Nephron progenitor cell (in vitro differentiated cells): Measurements from ENCODE around the gene MTX1.

Experiments
- DNase-seq: peaks from one replicate; pipeline ENCODE4 v3.0.0; 2021
- H3K27ac Mint-ChIP-seq: 2 replicates; pipeline ENCODE4 v1.8.0; 2021; ENCODE audit warnings: mild to moderate bottlenecking, moderate library complexity, mixed read lengths
- H3K27me3 Mint-ChIP-seq: 2 replicates; pipeline ENCODE4 v1.8.0; 2021; ENCODE audit warnings: mild to moderate bottlenecking, low read depth, mixed read lengths; ENCODE audit not compliant: poor library complexity
- H3K36me3 Mint-ChIP-seq: 2 replicates; pipeline ENCODE4 v1.8.0; 2021; ENCODE audit warnings: low read depth, mixed read lengths
- H3K4me1 Mint-ChIP-seq: 2 replicates; pipeline ENCODE4 v1.8.0; 2021; ENCODE audit warnings: mixed read lengths
- H3K4me3 Mint-ChIP-seq: 2 replicates; pipeline ENCODE4 v1.8.0; 2021; ENCODE audit warnings: mild to moderate bottlenecking, moderate library complexity, mixed read lengths
- H3K9me3 Mint-ChIP-seq: 2 replicates; pipeline ENCODE4 v1.8.0; 2021; ENCODE audit warnings: mild to moderate bottlenecking, moderate library complexity, mixed read lengths
- TF ChIP-seq, protein P1 (sequence below): fragments of 200-600 bp; sonication (generic); IDR thresholded peaks from 2 replicates; pipeline ENCODE4 v1.5.0; 2021; ENCODE audit warnings: antibody characterized with exemption

The MTX1 gene

DNA sequence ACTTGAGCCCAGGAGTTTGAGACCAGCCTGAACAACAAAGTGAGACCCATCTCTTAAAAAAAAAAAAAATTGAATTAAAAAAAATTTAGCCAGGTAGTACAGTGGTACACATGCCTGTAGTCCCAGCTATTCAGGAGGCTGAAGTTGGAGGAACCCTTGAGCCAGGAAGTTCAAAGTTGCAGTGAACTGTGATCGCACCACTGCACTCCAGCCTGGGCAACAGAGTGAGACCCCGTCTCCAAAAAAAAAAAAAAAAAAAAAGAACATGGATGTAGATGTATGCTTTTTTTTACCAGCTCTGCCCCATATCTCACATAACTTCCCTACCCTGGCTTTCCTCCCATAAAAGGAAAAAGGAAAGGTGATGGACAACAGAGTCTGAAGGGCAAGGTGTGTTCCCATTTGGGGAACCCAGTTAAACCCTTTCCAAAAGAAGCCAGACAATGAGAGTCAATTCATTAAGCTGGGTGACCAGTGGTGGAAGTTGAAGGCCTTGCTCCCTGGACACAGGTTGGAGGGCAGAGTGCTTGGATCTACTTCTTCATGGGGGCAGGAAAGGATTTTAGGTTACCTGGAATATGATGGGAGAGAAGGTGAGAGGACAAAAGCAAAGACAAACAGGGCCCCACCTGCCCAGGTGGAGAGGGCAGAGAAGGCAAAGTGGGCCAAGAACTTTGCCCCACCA is 38.3 kb upstream of the MTX1 start:
- Mint-ChIP-seq H3K4me3 (peak overlapping the region; percentile 44), H3K4me1 (peaks cover 61% of the 10 kb centered on the region), H3K36me3 (peaks cover 14% of the 10 kb centered on the region), H3K27ac (no peak overlapping the region), H3K9me3 (peaks cover 6% of the 10 kb centered on the region), H3K27me3 (peaks cover 10% of the 10 kb centered on the region)
- DNase-seq = no peak
- TF ChIP-seq, protein P1, sequence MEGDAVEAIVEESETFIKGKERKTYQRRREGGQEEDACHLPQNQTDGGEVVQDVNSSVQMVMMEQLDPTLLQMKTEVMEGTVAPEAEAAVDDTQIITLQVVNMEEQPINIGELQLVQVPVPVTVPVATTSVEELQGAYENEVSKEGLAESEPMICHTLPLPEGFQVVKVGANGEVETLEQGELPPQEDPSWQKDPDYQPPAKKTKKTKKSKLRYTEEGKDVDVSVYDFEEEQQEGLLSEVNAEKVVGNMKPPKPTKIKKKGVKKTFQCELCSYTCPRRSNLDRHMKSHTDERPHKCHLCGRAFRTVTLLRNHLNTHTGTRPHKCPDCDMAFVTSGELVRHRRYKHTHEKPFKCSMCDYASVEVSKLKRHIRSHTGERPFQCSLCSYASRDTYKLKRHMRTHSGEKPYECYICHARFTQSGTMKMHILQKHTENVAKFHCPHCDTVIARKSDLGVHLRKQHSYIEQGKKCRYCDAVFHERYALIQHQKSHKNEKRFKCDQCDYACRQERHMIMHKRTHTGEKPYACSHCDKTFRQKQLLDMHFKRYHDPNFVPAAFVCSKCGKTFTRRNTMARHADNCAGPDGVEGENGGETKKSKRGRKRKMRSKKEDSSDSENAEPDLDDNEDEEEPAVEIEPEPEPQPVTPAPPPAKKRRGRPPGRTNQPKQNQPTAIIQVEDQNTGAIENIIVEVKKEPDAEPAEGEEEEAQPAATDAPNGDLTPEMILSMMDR = no peak

DNA sequence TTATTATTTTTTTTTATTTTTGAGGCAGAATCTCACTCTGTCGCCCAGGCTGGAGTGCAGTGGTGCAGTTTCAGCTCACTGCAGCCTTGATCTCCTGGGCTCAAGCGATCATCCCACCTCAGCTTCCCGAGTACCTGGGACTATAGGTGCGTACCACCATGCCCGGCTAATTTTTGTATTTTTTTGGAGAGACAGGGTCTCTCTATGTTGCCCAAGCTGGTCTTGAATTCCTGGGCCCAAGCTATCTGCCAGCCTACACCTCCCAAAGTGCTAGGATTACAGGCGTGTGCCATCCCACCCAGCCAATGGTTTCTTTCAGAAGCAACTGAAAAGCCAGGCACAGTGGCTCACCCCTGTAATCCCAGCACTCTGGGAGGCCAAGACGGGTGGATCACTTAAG is 37.7 kb upstream of the MTX1 start:
- Mint-ChIP-seq H3K4me3 (no peak overlapping the region), H3K36me3 (peaks cover 14% of the 10 kb centered on the region), H3K9me3 (peaks cover 2% of the 10 kb centered on the region), H3K27ac (no peak overlapping the region), H3K27me3 (peaks cover 13% of the 10 kb centered on the region), H3K4me1 (peaks cover 62% of the 10 kb centered on the region)
- no peak for DNase-seq
- TF ChIP-seq, protein P1 = no peak

DNA sequence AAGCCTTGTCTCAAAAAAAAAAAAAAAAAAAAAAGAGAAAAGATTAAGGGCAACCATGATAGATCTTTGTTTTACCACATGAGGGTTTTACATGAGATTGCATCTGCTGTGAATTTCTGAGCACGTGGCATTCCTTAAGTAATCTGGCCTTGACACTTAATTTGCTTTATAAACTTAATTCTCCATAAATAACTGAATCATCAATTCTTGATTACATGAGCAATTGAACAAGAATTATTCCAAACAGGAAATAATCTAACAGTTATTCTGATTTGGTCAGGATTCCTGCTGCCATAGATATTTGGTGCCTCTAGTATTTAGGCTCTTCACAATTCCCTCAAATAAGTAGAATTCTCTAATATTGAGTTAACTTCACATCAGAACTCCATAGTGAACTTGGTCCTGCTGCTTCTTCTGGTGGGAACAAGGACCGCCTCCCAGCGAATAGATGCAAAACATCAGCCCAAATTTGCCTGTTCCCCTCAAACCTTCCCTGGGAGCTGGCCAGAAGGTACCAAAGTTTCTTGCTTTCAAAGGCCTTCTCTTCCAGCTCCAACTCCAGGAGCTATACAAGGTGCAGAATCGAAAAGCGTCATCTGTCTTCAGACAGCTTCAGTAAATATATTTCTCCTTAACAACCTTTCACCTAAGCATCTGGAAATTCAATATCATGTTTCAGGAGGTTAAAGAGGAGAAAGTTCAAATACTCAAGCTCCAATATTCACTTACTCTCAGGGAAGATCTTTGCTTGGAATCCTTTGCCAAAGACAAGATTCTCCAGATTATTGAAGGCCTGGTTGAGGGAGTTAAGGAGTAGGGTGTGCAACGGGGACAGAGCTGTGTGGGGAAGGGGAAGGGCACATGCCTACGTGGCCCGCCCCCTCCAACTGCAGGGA is 36.4 kb upstream of the MTX1 start:
- Mint-ChIP-seq H3K4me3 (peak overlapping the region; percentile 94), H3K27ac (peak overlapping the region; percentile 86), H3K27me3 (peaks cover 14% of the 10 kb centered on the region), H3K4me1 (peaks cover 56% of the 10 kb centered on the region), H3K36me3 (peaks cover 20% of the 10 kb centered on the region), H3K9me3 (no peaks in the 10 kb centered on the region)
- DNase-seq = no peak
- TF ChIP-seq, protein P1 = no peak

DNA sequence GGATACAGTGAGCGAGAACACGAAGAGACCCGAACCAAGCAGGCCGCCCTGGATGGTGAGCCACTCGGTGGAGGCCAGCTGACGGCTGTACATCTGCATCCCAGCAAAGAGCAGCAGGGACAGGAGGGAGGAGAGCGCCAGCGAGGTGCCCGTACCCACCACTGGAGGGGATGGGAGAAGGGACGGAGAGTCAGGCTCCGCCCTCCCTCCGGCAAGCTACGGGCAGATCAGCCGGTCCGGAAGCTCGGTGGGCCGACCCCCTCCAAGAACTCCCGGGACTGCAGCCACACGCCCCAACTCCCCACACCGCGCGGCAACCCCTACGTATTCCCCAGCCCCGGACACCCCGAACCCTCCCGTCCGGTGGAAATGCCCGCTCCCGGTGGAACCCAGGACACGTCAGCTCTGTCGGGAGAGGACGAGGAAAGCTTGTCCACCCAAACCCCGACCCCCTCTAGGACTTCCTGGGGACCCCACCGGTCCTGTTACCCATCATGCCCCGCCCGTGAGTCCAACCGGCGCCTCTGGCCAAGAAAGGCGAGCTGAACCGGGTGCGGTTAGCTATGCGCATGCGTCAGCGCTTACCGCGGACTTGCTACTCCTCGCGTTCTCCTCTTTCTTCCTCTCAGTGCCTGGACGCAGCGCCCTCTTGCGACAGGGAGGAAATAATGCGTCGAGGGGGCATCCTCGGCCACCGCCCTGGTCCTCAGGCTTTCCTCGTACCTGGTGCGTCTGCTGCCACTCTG is 35.6 kb upstream of the MTX1 start, which contains the start of gene KRTCAP2:
Gene KRTCAP2, minus strand, starts transcription at position 573 of the 746 bp plus-strand sequence. Its CDS starts 80 bp downstream, at position 493.
- H3K9me3 Mint-ChIP-seq = no peaks in the 10 kb centered on the region
- peaks cover 14% of the 10 kb centered on the region for H3K27me3 Mint-ChIP-seq
- TF ChIP-seq, protein P1 = peak; percentile 93
- peak within 1 kb of the TSS; percentile 92 for H3K27ac Mint-ChIP-seq
- H3K4me1 Mint-ChIP-seq = peaks cover 48% of the 10 kb centered on the region
- peak within 1 kb of the TSS; percentile 94 for H3K4me3 Mint-ChIP-seq
- peak; percentile 94 for DNase-seq
- H3K36me3 Mint-ChIP-seq = peaks cover 20% of the 10 kb centered on the region

DNA sequence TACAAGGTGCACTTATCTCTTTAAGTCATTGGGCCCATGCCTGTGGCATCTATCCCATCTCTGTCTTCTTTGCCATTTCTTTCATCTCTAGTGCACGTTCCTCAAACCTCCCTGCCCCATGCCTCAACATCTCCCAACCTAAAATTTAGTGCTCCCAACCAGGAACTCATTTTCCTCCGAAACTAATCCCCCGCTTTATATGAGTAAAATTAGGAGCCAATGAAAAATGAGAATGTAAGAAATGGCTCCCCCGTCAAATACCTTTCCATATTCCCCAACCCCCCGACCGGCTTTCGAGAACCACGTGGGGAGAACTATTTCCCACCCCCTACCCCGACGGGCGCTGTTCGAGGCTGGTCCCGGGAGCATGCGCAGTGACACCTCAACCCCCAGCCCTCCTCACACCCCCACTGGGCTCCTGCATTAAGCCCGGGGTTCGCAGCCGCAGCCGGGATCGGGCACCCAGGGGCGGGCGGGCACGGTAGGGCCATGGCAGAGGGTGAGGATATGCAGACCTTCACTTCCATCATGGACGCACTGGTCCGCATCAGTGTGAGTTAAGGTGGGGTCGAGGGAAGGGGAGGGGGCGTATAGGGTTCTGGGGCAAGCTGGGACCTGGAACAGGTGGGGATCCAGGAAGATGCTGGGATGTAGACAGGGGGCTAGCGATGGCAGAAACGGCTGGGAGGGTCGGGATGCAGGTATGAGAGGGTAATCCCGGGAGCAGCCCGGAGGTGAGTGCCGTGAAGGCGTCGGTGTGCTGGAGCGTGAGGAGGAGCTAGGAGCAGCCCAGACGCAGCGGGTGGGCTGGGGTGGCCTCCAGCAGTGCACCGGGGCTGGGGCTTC is 34.8 kb upstream of the MTX1 start, which contains the start of gene TRIM46:
Gene TRIM46, plus strand, starts transcription at position 372 of the 846 bp plus-strand sequence. Its CDS starts 118 bp downstream, at position 490.
- Mint-ChIP-seq H3K36me3 (peaks cover 21% of the 10 kb centered on the region), H3K27me3 (peaks cover 14% of the 10 kb centered on the region), H3K4me3 (peak within 1 kb of the TSS; percentile 94), H3K4me1 (peaks cover 46% of the 10 kb centered on the region), H3K27ac (peak within 1 kb of the TSS; percentile 92), H3K9me3 (no peaks in the 10 kb centered on the region)
- peak; percentile 59 for DNase-seq
- TF ChIP-seq, protein P1 = no peak
